Measurements from ENCODE around the gene CBX2.

CBX2 gene

DNA sequence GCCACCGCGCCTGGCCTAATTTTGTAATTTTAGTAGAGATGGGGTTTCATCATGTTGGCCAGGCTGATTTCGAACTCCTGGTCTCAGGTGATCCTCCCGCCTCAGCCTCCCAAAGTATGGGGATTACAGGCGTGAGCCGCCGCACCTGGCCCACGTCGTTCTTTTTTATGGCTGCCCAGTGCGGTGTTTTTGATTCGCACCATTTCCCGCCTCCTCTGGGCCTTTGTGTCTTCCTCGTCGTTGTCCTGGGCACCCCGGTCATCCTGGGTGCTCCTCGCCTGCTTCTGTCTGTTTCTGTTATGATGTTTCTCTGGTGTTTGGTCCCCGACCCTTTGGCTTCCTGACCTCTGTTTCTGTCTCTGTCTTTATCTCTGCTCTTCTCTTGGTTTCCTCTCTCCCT lies 46.3 kb downstream of the CBX2 start:
- Histone ChIP-seq H3K27ac (ENCODE audit: low read length) (no peak overlapping the region), H3K27me3 (ENCODE audit: low read depth, low read length) (no peaks in the 10 kb centered on the region)

DNA sequence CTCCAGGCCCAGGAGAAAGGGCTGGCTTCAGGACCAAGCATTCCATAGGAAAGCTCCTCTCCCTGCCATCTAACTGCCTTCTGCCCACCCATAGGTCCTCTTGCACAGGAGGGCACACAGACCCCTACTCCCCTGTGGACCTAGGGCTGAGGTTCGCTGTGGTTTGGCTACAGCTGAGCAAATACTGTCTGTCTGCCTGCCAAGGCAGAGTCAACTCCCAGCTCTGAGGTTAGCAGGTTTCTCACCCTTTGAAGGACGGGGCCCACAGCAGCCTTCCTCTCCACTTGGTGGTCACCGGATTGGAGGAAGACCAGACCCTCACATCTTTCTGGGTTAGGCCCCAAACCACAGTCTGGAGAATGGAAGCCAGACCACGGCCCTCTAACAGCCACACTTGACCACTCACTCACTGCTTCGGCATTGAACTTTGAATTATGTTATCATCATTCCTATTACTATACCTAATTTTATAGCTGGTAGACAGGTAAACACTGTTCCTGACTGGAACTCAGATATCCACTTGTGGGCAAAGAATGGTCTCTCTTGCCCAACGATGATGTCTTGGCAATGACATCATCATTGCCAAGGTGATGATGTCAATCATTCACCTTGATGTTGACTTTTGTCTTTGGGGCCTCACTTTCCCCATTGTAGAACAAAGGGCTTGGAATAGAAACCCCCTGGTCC lies 47.1 kb downstream of the CBX2 start:
- Histone ChIP-seq H3K36me3 (ENCODE audit: control insufficient read depth in 1 of 2, insufficient read depth in 2 of 2, low read length in 2 of 2) (no peaks in the 10 kb centered on the region), H3K4me1 (ENCODE audit: control insufficient read depth in 1 of 2, insufficient read depth in 2 of 2, low read length in 2 of 2) (peaks cover 0 to 8% of the 10 kb centered on the region in 2 donors), H3K27me3 (ENCODE audit: low read depth, low read length) (no peaks in the 10 kb centered on the region), H3K9me3 (ENCODE audit: control insufficient read depth in 1 of 2, low read length in 2 of 2) (no peaks in the 10 kb centered on the region), H3K4me3 (ENCODE audit: low read depth in 1 of 2, low read length in 2 of 2) (no peak overlapping the region), H3K27ac (ENCODE audit: low read length) (no peak overlapping the region)

More for the DNA sequence above, 46.3 kb downstream of the CBX2 start:
- no peaks in the 10 kb centered on the region for H3K36me3 ChIP-seq (ENCODE audit: control insufficient read depth in 1 of 2, insufficient read depth in 2 of 2, low read length in 2 of 2)
- peaks cover 0 to 8% of the 10 kb centered on the region in 2 donors for H3K4me1 ChIP-seq (ENCODE audit: control insufficient read depth in 1 of 2, insufficient read depth in 2 of 2, low read length in 2 of 2)
- H3K4me3 ChIP-seq (ENCODE audit: low read depth in 1 of 2, low read length in 2 of 2): no peak overlapping the region
- H3K9me3 ChIP-seq (ENCODE audit: control insufficient read depth in 1 of 2, low read length in 2 of 2): no peaks in the 10 kb centered on the region

- Histone ChIP-seq H3K9me3 (ENCODE audit: control insufficient read depth in 1 of 2, low read length in 2 of 2) (no peaks in the 10 kb centered on the region), H3K36me3 (ENCODE audit: control insufficient read depth in 1 of 2, insufficient read depth in 2 of 2, low read length in 2 of 2) (no peaks in the 10 kb centered on the region), H3K4me3 (ENCODE audit: low read depth in 1 of 2, low read length in 2 of 2) (no peak overlapping the region), H3K4me1 (ENCODE audit: control insufficient read depth in 1 of 2, insufficient read depth in 2 of 2, low read length in 2 of 2) (peaks cover 0 to 8% of the 10 kb centered on the region in 2 donors), H3K27me3 (ENCODE audit: low read depth, low read length) (no peaks in the 10 kb centered on the region), H3K27ac (ENCODE audit: low read length) (no peak overlapping the region)
Observed at GRCh38 chr17:79825580-79825921, 47.6 kb downstream of the CBX2 start.

DNA sequence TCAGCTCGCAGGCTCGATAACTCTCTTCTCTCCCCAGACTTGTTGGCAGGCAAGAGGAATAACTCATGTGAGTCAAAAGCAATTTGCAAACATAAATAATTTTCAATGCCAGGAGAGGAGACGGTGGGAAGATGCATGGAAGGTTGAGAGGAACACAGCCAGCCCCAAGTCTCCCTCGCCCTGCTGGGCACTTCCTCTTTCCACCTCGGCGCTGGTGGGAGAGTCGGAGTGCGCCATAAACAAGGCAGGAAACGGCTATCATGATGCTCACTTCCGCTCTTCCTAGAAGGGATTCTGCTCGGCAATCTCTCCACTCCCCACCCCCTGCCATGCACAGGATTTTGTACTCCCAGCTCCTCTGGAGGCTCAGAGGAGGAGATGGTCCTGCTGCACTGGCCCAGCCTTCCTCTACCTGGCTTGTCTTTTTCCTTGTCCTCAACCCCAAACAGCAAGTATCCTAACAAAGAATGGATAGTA lies 48.3 kb downstream of the CBX2 start:
- H3K27ac ChIP-seq (ENCODE audit: low read length): no peak overlapping the region
- H3K4me1 ChIP-seq (ENCODE audit: control insufficient read depth in 1 of 2, insufficient read depth in 2 of 2, low read length in 2 of 2): peaks cover 0 to 11% of the 10 kb centered on the region in 2 donors
- H3K36me3 ChIP-seq (ENCODE audit: control insufficient read depth in 1 of 2, insufficient read depth in 2 of 2, low read length in 2 of 2): no peaks in the 10 kb centered on the region
- no peaks in the 10 kb centered on the region for H3K9me3 ChIP-seq (ENCODE audit: control insufficient read depth in 1 of 2, low read length in 2 of 2)
- no peaks in the 10 kb centered on the region for H3K27me3 ChIP-seq (ENCODE audit: low read depth, low read length)
- no peak overlapping the region for H3K4me3 ChIP-seq (ENCODE audit: low read depth in 1 of 2, low read length in 2 of 2)

DNA sequence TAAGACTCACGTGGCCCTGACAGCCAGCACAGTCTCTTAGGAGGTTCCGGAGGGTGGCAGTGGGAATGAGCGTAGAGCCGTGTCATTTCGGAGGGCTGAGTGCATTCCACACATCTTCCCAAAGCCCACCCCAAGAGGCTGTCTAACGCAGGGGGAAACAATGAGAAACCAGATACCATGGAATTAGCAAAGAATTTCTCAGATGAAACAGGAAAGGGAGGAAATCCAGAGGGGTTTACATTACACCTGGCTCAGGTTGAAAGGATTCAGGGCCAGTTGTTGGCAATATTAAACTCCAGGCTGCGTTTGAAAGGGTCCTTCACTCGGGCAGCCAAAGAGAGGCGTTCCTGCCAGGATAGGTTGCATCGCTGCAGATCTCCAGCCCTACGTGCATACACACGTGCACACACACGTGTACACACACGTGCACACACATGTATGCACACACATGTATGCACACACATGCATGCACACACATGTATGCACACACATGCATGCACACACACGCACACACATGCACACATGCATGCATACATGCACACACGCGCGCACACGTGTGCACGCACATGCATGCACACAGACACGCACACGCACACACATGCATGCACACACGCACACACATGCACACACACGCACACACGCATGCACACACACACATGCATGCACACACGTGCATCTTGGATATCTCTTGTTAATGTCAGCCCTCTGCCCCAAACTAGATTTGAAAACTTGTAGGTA lies 49.1 kb downstream of the CBX2 start:
- H3K27me3 ChIP-seq (ENCODE audit: low read depth, low read length): no peaks in the 10 kb centered on the region
- H3K4me3 ChIP-seq (ENCODE audit: low read depth in 1 of 2, low read length in 2 of 2): no peak overlapping the region
- H3K9me3 ChIP-seq (ENCODE audit: control insufficient read depth in 1 of 2, low read length in 2 of 2): no peaks in the 10 kb centered on the region
- H3K36me3 ChIP-seq (ENCODE audit: control insufficient read depth in 1 of 2, insufficient read depth in 2 of 2, low read length in 2 of 2): no peaks in the 10 kb centered on the region
- no peak overlapping the region for H3K27ac ChIP-seq (ENCODE audit: low read length)
- H3K4me1 ChIP-seq (ENCODE audit: control insufficient read depth in 1 of 2, insufficient read depth in 2 of 2, low read length in 2 of 2): peaks cover 0 to 18% of the 10 kb centered on the region in 2 donors

GRCh38 chr17:79829004-79829403 lies 51.1 kb downstream of the CBX2 start:
- no peaks in the 10 kb centered on the region for H3K27me3 ChIP-seq (ENCODE audit: low read depth, low read length)
- no peaks in the 10 kb centered on the region for H3K9me3 ChIP-seq (ENCODE audit: control insufficient read depth in 1 of 2, low read length in 2 of 2)
- H3K4me3 ChIP-seq (ENCODE audit: low read depth in 1 of 2, low read length in 2 of 2): no peak overlapping the region
- peaks cover 0 to 6% of the 10 kb centered on the region in 2 donors for H3K36me3 ChIP-seq (ENCODE audit: control insufficient read depth in 1 of 2, insufficient read depth in 2 of 2, low read length in 2 of 2)
- peaks cover 0 to 32% of the 10 kb centered on the region in 2 donors for H3K4me1 ChIP-seq (ENCODE audit: control insufficient read depth in 1 of 2, insufficient read depth in 2 of 2, low read length in 2 of 2)
- H3K27ac ChIP-seq (ENCODE audit: low read length): no peak overlapping the region

DNA sequence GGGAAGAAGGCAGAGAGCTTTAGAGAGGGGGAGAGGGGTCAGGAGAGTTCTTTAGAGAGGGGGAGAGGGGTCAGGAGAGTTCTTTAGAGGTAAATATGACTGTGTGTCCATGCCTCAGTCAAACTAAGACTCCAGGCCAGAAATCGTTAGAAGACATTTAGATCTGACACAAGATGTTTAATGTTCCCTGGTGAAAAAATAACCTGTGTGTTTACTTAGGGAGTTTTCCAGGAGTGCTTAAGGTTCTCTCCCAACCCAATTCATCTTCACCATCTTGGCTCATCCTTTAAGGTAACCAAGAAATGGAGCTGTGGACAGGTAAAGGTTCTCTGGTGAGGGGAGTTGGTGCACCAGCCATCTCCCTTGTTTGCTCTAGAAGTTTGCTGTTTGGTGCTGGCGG lies 51.5 kb downstream of the CBX2 start:
- Histone ChIP-seq H3K36me3 (ENCODE audit: control insufficient read depth in 1 of 2, insufficient read depth in 2 of 2, low read length in 2 of 2) (peaks cover 0 to 10% of the 10 kb centered on the region in 2 donors), H3K27ac (ENCODE audit: low read length) (no peak overlapping the region), H3K4me1 (ENCODE audit: control insufficient read depth in 1 of 2, insufficient read depth in 2 of 2, low read length in 2 of 2) (peaks cover 0 to 32% of the 10 kb centered on the region in 2 donors), H3K4me3 (ENCODE audit: low read depth in 1 of 2, low read length in 2 of 2) (no peak overlapping the region), H3K9me3 (ENCODE audit: control insufficient read depth in 1 of 2, low read length in 2 of 2) (no peaks in the 10 kb centered on the region), H3K27me3 (ENCODE audit: low read depth, low read length) (no peaks in the 10 kb centered on the region)

DNA sequence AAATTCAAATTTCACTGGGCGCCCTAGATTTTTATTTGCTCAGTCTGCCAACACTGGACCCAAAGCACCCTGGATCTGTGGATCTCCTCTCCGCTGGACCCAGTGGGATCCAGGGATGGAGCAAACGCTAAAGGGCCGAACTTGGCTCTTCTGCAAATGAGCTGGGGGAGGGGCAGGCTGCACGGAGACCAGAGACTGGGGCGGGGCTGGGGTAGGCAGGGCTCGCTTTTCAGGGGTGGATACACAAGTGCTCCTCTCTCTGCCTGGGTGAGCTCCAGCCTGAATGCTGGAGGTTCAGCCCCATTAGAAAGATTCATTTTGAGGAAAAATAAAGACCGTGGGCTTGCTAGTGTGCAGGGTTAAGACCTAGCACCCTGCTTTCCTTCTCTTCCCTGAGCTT lies 52.4 kb downstream of the CBX2 start:
- Histone ChIP-seq H3K27me3 (ENCODE audit: low read depth, low read length) (no peaks in the 10 kb centered on the region), H3K36me3 (ENCODE audit: control insufficient read depth in 1 of 2, insufficient read depth in 2 of 2, low read length in 2 of 2) (peaks cover 3 to 19% of the 10 kb centered on the region in 2 donors), H3K4me1 (ENCODE audit: control insufficient read depth in 1 of 2, insufficient read depth in 2 of 2, low read length in 2 of 2) (peaks cover 0 to 37% of the 10 kb centered on the region in 2 donors), H3K27ac (ENCODE audit: low read length) (no peak overlapping the region), H3K4me3 (ENCODE audit: low read depth in 1 of 2, low read length in 2 of 2) (no peak overlapping the region), H3K9me3 (ENCODE audit: control insufficient read depth in 1 of 2, low read length in 2 of 2) (no peaks in the 10 kb centered on the region)

DNA sequence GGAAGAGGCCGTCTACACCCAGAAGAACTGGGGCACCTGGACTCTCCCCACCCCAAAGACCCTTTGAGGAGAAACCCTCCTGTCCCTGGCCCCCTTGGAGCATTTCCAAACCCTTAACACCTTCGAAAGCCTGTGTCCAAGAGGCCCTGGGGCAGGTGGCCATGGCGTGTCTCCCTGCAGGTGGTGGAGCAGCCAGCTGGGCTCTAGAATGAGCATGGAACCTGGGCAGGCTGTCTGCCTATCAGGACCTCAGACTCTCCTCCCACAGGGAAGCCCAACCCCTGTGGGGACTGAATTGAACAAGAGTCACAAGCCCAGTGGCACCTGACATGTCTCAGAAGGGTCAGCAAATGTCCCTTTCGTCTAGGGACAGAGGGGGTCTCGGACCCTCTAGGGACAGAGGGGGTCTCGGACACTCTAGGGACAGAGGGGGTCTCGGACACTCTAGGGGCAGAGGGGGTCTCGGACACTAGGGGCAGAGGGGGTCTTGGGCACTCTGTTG lies 52.9 kb downstream of the CBX2 start:
- H3K27me3 ChIP-seq (ENCODE audit: low read depth, low read length): no peaks in the 10 kb centered on the region
- no peaks in the 10 kb centered on the region for H3K9me3 ChIP-seq (ENCODE audit: control insufficient read depth in 1 of 2, low read length in 2 of 2)
- no peak overlapping the region for H3K27ac ChIP-seq (ENCODE audit: low read length)
- H3K36me3 ChIP-seq (ENCODE audit: control insufficient read depth in 1 of 2, insufficient read depth in 2 of 2, low read length in 2 of 2): peaks cover 3 to 22% of the 10 kb centered on the region in 2 donors
- H3K4me3 ChIP-seq (ENCODE audit: low read depth in 1 of 2, low read length in 2 of 2): no peak overlapping the region
- H3K4me1 ChIP-seq (ENCODE audit: control insufficient read depth in 1 of 2, insufficient read depth in 2 of 2, low read length in 2 of 2): peaks cover 0 to 42% of the 10 kb centered on the region in 2 donors

DNA sequence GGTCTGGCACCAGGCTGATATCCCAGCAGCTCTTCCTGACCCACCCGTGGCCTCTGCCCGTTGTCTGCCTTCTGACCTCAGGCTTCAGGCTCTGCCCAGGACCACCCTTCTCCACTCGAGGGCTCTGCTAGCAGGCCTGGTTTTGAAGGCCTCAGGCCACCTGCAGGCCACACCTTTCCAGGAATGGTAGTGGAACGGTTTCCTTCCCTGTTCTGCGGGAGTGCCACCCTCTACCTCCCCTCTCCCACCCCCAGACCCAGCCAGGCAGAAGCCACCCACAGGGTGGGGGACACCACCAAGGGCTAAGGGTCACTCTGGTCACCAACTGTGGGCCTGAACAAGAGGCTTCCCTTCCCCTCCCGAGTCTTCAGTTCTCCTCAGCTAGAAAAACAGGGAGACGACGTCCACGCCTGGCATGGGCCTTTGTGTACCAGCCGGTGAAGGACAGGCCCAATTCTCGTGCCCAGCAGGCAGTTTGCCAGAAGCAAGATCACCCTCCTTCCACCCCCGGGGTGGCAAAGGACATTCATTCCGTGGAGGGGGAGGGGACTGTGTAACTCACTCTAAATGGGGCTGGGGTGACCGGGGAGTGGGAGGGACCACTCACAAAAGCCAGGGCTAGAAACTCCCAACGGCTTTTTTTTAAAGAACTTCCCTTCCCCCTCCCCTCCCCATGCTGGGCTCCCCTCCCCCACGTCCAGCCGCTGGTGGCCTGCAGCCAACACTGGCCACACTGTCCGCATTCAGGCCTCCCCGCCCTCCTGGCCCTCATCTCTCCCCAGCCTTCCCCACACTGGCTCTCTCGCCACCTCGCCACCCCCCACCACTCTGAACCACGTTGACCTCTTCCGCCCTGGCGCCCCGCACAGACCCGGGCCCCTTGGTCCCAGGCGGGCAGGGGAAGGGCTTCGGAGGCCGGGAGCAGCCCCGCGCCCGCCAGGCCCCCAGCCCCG lies 53.6 kb downstream of the CBX2 start:
- H3K4me1 ChIP-seq (ENCODE audit: control insufficient read depth in 1 of 2, insufficient read depth in 2 of 2, low read length in 2 of 2): peaks cover 3 to 49% of the 10 kb centered on the region in 2 donors
- H3K9me3 ChIP-seq (ENCODE audit: control insufficient read depth in 1 of 2, low read length in 2 of 2): no peaks in the 10 kb centered on the region
- no peak overlapping the region for H3K4me3 ChIP-seq (ENCODE audit: low read depth in 1 of 2, low read length in 2 of 2)
- H3K27me3 ChIP-seq (ENCODE audit: low read depth, low read length): no peaks in the 10 kb centered on the region
- H3K27ac ChIP-seq (ENCODE audit: low read length): no peak overlapping the region
- peaks cover 3 to 27% of the 10 kb centered on the region in 2 donors for H3K36me3 ChIP-seq (ENCODE audit: control insufficient read depth in 1 of 2, insufficient read depth in 2 of 2, low read length in 2 of 2)

All from muscle layer of duodenum (tissue), 2 donors.